HUDEP-2 (cell line): ENCODE results near the gene DCANP1.

ENCODE experiments used
- DNase-seq, 76 experiments: peaks; one replicate each; lab custom pipeline; 2025; ENCODE audit not compliant: unreplicated experiment in 76 of 76; lab: John Stamatoyannopoulos, UW

The DCANP1 gene, protein sequence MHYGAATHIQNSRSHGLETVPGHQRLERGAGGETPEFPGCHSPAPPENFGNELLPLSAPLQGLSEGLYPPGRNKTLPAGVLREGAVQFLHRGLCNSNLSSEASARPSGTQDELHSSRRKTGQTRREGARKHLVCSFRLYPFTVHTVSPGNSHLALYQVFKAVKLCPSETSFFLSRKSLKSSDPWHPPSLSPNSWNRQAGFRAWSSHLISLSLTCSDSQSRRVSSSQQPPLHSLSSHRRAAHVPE

DNA sequence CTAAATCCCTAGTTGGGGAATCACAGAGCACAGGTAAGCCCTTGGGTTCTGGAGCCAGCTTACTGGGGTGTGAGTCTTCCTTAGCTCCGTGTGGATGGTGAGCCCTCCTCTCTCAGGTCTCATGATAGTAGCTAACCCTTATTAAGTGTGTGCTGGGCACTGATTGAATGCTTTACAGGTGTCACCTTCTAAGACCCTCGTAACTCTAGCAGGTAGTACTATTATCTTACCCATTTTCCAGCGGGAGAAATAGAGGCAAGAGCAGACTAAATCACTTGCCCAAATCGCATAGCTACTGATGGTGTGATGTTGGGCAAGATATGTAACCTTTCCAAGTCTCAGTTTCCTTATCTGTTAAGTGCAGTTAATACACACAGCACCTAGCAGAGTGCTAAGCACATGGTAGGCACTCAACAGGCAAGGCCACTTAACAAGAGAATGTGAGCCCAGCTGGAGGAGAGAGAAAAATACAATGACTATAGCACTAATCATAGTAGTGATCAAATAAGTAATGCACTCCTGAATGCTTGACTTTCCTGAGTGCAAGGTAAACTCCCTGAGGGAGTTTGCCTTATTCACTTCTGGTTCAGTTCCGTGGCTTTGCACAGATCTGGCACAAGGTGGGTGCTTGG lies at the start of gene DCANP1:
TSS of gene DCANP1 (minus strand) at position 51 of the 632 bp plus-strand sequence. CDS start 240 bp downstream, outside the sequence.
- DNase-seq, result no peak

DNA sequence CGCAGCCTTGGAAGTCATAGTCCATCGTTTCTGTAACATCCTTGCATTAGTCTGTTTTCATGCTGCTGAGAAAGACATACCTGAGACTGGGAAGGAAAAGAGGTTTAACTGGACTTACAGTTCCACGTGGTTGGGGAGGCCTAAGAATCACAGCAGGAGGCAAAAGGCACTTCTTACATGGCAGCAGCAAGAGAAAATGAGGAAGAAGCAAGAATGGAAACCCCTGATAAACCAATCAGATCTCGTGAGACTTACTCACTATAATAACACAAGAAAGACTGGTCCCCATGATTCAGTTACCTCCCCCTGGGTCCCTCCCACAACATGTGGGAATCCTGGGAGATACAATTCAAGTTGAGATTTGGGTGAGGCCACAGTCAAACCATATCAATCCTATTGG lies 48.4 kb upstream of the DCANP1 start:
- peak in 1 of 76 experiments; percentile 9 for DNase-seq

DNA sequence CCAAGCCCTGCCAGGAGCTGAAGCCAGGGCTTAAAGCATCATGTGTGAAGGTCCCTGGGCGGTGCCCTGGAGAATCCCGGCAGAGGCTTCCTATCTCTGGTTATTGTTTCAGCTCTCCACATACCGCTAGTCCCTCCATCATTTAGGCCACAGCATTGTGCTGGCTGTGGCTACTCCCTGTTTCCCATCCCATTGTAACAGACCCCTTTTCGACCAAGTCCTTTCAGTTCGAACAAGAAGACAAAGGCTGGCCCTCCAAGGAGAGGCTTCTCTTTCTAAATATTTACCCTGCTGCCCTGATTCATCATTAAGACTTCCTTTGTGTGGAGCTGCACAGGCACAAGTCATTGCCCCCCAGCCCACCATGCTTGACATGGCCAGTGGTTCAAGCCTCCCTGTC lies 47.0 kb upstream of the DCANP1 start:
- no peak for DNase-seq

DNA sequence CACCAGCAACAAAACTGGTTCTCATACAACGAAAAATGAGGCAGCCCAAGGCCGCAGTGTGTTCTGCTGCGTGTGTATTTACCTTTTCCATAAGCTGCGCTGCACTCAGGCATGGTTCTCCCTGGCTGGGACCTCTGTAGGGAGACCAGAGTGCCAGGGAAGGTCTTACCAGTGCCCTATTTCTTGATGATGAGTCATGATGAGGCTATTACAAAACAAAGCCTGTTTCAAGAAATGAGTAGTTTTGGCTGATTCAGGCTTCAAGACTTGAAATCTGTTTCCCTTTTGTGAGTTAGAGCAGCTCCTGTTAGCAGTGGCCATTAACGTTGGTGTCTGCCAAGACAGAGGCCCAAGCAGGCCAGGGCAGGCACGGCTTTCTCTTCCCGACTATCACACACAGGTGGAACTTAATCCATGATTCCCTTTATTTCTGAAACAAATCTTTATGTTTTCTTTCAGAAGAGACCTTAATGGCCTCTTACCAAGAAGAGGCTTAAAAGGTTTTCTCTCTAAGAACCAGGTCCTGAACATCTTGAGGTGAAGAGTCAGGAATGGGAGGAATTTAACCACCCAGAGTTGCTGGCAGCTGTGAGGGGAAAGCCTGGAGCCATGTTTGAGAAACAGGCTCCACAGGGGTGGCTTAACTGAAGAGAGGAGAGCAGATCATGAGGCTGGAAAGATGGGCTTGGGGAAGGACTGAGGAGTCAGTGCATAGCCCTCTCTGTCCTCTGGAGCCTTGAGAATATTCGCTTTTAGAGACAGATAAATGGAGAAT lies 46.4 kb upstream of the DCANP1 start:
- DNase-seq, result no peak

DNA sequence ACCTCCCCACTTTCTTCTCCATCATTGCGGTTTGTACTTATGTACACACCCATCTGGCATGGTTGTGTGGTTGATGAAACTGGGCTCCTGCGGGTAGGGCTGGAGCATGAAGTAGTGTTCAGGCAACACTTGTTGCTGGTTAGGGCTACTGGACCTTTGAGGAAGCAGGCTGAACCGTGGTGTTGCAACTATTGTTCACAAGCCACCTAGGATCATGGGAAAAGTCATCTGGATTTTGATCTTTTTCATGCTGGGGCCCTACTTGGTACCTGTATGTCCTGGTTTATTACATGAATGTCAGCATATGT lies 45.1 kb upstream of the DCANP1 start:
- no peak for DNase-seq

DNA sequence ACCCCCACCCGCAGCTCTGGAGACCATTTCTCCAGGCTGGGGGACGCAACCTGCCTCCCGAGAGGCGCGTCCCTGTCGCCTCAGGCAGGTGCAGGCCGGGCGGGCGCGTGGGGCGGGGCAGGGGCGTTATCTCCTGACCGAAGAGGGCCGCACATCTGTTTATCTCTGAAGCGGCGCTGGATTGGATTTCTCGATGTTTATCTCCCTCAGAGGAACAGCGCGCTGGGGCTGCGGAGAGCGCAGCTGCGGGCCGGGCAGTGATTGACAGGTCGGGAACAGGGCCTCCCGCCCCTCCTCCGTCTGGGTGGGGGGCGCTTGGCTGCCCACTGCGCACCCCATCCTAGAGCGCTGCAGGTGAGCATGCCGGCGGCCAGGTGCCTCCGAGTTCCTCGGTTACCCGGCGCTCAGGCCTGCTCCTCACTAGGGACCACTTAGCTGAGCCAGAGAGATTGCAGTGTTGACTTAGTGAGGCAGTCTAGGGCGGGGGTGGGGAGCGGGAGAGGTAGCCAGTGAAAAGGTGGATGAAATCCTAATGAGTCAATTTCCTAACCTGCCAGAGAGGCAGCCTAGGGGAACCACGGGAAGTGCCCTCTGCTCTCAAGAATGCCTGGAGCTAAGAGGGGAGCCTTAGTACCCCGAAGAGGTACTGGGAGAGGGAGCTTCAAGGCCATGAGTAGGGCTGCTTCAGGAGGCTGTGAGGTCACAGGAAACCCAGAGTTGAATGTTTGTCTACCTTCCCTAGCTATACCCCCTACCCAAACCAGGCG lies 44.6 kb upstream of the DCANP1 start:
- DNase-seq, result peak in 10 of 76 experiments; percentile 5 to 27 (median 20)

DNA sequence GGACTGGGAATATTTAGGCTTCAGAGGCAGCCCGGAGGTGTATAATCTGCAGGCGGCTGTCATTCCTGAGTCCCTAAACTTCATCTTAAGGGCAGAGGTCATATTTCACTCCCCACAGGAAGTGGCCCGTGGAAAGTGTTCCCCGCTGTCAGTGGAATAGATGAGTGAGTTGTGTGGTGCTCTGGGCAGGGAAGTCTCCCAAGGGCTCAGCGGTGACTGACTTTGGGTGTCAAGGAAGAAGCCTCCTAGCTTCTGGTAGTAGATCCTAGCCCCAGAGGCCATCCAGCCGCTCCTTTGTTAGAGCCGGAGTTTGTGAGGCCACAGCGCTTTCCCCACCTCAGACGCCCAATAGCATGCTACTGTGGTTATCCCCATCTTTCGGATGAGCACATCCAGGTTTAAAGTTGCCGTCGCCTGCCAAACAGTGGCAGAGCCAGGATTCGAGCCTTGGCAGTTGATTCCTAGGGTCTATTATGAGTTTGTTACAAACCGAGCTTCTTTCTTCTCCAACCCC lies 43.9 kb upstream of the DCANP1 start:
- DNase-seq, result no peak

DNA sequence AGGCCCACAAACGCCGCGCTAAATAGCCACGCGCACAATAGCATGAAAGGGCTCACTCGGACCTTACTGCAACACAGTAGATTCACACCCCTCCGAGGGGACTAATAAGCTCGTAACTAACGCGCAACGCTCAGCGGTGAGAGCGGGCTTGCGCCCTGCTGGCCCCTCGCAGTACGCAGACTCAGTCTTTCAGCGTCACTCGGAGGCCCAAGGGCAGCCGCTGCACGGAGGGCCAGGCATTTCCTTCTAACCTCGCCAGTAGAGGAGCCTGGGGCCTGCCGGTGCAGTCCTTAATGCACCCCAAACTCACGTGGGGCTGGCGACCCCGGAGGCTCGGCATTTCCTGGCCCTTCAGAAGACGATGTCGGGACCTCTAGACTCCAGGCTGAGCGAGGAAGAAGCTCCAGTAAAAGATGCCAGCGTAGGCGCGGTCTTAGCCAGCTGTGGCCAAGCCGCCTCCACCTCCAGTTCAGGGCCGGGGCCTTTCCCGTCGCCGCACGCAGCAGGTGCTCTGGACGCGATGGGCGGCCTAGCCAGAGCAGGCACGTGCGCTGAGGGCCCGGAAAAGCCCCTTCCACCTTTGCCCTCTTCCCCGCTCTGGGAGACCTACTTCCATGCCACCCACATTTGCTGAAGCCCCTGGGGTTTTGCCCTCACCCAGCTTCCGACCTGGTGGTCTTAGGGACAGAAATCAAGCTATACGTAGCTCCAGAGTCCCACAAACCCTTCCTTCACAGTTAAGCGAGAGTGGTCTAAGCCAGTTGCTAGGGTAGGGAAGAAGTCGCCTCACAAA lies 43.3 kb upstream of the DCANP1 start:
- DNase-seq, result no peak

DNA sequence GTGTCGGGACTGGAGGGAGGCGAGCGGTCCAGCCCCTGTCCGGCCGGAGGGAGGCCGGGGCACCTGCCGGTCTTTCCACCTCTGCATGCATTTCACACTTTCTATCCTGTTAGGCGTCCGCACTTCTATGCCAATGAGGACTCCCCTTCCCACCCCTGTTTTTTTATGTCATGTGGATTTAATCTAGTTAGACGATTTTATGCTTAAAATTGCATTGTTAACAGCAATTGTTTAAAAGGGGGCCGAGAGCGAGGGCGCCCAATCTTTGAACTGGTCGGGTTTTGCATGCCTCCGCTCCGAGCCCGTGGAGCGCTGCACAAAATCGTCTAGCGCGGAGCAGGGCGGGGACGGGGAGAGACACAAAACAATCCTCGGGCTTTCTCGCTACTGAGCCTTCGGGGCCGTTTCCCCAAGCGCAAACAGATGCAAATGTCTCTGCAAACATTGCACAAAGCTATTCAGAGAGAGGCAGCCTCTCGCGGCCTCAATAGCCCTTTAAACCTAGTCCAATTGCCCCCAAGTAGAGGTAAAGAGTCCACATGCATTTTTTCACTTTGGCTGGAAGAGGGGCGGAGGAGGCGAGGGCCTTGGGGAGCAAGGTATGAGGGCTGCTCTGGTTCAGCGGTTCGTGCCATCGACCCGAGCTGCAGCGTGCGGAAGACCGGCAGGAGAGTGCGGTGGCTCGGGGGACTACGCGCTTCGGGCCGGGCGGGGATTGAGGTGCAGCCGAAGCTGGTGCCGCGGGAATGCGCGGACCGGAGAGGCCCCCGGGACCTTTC lies 42.5 kb upstream of the DCANP1 start:
- no peak for DNase-seq

DNA sequence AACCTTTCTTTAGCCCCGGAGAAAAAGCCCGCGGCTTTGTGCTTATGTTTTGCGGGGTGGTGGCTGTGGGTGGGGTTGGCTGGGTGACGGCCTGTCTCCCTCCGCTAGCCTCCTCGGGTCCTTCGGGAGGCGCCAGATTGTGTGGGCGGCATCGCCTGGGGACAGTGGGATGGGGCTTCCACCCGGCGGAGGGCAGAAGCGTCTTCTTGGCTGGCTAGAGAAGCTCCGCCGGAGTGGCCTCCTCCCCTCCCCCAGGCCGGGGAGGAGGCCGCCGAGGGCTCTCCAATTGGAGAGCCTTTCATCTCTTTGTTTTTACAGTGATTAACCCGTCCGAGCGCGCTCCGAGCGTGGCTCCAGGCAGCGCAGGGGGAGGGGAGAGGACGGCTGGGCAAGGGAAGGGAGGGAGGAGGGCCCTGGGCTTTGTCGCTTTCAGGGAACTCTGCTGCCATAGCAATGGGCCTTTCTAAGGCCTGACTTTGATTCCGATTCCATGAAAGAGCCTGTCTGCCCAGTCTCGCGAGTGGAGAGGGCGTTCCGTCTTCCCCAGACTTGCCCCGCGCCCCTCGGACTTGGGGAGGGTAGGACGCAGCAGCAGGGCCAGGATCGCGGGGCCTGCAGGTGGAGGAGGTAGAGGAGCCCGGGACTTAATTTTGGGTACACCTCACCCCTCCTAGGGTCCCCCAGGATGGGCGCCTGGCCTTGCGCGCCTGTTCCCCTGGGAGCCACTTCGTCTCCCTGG lies 41.7 kb upstream of the DCANP1 start:
- no peak for DNase-seq

DNA sequence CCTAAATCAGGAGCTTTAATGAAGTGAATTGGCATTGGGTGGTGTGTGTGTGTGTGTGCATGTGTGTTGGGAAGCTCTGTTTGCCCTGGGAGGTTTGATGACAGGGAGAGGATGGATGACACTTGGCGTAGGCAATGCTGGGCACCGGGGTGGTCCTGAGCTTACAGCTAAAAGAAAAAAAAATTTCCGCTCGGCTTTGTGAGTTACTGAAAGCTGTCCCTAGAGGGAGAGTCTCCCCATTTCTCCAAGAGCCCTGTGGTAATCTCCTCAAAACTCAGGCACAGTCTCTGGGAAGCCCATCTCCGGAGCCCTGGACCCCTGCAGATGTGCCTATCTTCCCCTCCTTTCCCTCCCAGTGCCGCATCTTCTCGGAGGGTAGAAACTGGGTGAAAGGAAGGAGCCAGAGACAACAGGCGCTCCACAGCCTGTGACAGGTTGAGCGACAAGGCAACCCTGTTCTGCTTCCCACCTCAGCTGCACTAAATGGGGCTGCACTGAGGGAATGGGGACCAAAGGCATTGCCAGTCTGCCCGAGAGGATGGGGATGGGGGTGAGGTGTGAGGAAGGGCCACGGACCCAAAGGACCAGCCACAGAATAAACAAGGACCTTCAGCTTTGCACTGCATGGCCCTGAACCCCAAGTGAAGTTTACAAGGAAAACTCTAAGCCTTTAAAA lies 40.8 kb upstream of the DCANP1 start:
- no peak for DNase-seq

DNA sequence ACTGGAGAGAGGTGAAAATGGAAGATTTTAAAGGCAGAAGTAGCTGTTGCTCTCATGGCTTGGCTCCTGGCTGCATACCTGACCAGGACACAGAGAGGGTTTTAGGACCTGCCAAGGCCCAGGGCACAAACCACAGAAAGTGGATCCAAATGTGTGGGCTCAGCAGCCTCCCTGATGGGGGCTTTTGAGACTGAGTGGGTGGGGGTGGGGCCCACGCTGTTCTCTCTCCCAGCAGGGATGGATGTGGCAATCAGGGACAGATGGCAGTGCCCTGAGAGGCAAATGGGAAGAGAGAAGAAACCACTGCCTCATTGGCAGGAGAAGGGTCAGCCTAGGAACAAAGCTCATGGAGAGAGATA lies 39.9 kb upstream of the DCANP1 start:
- DNase-seq, result no peak

DNA sequence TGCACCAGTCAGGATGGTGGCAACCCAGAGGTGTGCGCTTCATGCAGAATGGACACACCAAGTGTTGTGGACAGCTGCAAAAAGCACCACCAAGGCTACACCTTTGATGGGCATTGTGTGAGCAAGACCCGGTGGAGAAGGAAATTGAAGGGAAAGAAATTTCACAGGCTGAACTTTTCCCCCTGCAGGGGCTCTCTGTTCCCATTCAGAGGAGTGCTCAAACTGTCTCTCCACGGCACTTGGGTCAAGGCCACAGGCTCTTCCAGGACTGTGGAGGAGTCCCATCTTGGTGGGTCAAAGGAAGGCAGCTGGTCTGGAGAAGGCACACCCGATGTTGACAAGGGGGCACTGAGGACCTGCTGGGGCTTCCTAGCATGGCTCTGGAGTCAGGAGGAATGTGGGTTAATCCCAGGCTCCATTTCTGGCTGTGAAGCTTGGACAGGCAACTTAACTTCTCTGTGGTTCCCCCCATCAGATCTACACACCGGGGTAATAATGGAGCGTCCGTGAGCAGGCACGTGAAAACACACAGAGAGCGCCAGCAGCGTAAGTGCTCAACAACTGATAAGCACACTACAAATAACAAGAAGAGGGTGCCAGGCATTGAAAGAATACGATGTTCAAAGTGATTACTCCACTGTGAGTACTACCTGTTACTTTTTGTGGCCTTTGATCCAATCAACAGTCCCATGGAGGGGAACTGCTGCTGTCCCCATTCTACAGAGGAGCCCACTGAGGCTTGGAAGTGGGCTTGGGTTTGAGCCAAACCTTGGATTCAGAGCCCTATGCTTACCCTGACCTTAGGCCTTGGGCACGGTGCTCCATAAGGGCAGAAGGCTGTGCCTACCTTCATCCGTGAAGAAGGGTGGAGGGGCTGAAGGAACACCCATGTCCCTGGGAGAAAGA lies 39.2 kb upstream of the DCANP1 start:
- peak in 58 of 76 experiments; percentile 2 to 67 (median 36) for DNase-seq

DNA sequence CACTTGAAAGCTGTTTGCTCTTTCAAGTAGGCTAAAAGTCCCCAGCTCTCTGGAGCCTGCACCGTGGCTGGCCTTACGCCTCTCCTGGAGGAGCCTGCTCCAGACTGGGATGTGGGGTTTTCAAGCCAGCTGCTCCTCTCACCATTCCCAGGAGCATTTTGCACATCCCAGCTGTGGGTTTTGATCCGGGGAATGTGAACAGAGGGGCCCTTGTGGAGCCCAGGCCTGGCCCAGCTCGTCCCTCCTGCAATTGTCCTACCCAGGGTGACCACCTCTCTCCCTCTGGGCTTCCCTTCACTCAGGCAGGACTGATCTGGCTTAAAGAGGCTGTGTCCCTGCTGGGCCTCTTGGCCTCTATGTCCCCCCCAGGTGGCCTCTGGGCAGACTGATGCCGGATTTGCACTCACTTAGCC lies 37.5 kb upstream of the DCANP1 start:
- DNase-seq, result no peak

DNA sequence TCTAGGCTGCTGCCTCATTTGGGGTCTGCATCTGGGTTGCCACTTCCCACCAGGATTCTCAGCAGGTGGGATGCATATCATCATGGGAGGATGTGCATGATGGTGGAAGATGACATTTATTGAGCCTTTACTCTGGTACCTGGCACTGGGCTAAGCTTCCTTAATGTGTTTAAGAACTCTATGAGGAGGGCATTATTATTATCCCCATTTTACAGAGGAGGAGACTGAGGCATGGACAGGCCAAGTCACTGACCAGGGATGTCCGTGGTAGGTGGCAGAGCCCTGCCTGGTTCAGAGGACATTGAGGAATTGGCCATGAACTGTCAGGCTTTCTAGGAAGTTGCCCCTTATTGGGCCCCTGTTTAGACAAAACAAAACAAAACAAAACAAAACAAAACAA lies 36.1 kb upstream of the DCANP1 start:
- DNase-seq, result no peak

DNA sequence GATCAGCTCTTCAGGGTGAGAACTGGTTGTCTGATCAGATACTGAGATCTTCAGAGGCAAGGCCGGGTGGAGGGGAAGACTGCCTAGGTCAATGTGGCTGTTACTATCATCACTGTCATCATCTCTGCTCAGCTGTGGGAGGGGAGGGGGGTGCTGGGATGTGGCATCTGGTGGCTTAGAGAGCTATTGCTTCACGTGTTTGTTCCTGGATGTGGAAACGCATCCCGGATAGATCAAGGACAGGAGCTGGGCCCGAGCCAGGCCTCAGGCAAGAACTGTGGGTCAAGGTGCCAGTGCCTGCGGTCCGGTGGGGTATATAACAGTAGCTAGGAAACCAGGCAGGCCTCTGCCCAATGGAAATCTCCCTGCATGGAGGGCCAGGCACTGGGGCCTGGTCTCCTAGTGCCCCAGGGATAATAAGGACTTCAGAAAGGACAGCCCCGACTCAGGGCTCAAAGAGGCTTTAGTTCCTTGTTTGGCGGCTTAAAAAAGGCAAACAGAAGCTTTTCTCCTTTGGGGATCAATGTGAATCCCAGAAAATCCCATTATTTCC lies 35.3 kb upstream of the DCANP1 start:
- DNase-seq, result peak in 68 of 76 experiments; percentile 4 to 84 (median 59)

DNA sequence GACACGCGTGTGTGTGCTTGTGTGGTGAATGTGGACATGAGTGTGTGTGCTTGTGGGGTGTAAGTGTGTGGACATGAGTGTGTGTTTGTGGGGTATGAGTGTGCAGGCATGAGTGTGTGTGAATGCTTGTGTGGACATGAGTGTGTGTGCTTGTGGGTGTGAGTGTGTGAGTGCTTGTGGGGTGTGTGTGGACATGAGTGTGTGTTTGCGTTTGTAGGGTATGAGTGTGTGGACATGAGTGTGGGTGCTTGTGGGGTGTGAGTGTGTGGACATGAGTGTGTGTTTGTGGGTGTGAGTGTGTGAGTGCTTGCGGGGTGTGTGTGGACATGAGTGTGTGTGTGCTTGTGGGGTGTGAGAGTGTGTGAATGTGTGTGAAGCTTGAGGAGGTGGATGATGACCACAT lies 34.8 kb upstream of the DCANP1 start:
- no peak for DNase-seq
